Upper lobe of left lung (tissue), 6 donors: Measurements from ENCODE around the gene WNT2. TPM values are rescaled to one million over a fixed set of nuclear protein-coding genes. Genes with fewer than 3 reads are reported as not detected.

Source experiments
- ATAC-seq, 2 donors: fragments of 200-7000 bp; cut with Tn5 transposase; one replicate each; pipeline ENCODE4 v1.9.1; 2022; ENCODE audit warnings: mild to moderate bottlenecking in 2 of 2, moderate library complexity in 2 of 2; ENCODE audit not compliant: low FRiP score in 2 of 2
- DNase-seq, 2 donors: peaks; one replicate each; pipeline ENCODE4 v3.0.0-alpha.2; 2019 to 2020
- H3K27ac ChIP-seq, 4 donors: fragments of 200-600 bp; sonication (generic); one replicate each; pipeline ENCODE4 v1.5.1; 2016 to 2019
- H3K27me3 ChIP-seq, 4 donors: fragments of 200-600 bp; sonication (generic); one replicate each; pipeline ENCODE4 v1.5.1; 2017 to 2019
- H3K36me3 ChIP-seq, 4 donors: fragments of 200-600 bp; sonication (generic); one replicate each; pipeline ENCODE4 v1.5.1; 2016 to 2019
- H3K4me1 ChIP-seq, 4 donors: fragments of 200-600 bp; sonication (generic); one replicate each; pipeline ENCODE4 v1.5.1; 2018 to 2019
- H3K4me3 ChIP-seq, 4 donors: fragments of 200-600 bp; sonication (generic); one replicate each; pipeline ENCODE4 v1.5.1; 2017 to 2019; ENCODE audit warnings: mild to moderate bottlenecking in 2 of 4, moderate library complexity in 1 of 4
- H3K9me3 ChIP-seq, 4 donors: fragments of 200-600 bp; sonication (generic); one replicate each; pipeline ENCODE4 v1.5.1; 2018 to 2019
- CTCF ChIP-seq, 6 experiments: fragments of 450-650 bp in 4 of 6; fragments of 200-600 bp in 2 of 6; sonication (generic) in 2 of 6; IDR thresholded peaks; one replicate each; pipeline ENCODE4 v1.5.1; 2016 to 2019; ENCODE audit warnings: antibody characterized with exemption in 6 of 6
- EP300 ChIP-seq, 4 donors: sonication (generic); formaldehyde crosslinking; IDR thresholded peaks; one replicate each; pipeline ENCODE4 v1.5.1; 2017; ENCODE audit warnings: antibody characterized with exemption in 4 of 4, control low read depth in 2 of 4
- POLR2A ChIP-seq, 4 donors: fragments of 450-650 bp; IDR thresholded peaks; one replicate each; pipeline ENCODE4 v1.5.1; 2016 to 2017; ENCODE audit warnings: antibody characterized with exemption in 4 of 4, mild to moderate bottlenecking in 2 of 4
- POLR2AphosphoS5 ChIP-seq, 2 donors: sonication (generic); formaldehyde crosslinking; IDR thresholded peaks; one replicate each; pipeline ENCODE4 v1.5.1; 2017; ENCODE audit warnings: antibody characterized with exemption in 2 of 2
- WGBS, 2 donors: methylation state at CpG; one replicate each; pipeline ENCODE4 v1.1.5; 2017 to 2018; 5-methylcytosine and 5-hydroxymethylcytosine counted together
- total RNA-seq, 6 donors: library from RNA; depleted of rRNA in 4 of 6; stranded (reverse); fragments of >200 nt in 4 of 6; gene quantifications; one replicate each; pipeline versions ENCODE4 v1.1.0 to v1.2.1, GENCODE V29; 2016 to 2021
- donor health status: DM: no; HTN: no; CAD: no; lungs with moderate emphysema.
- donor health status: DM: no; HTN: yes; CAD: no; lungs with severe emphysema.

Gene WNT2
- total RNA-seq, 6 donors from 2014 or later = 1.0 to 13.9 (median 7.1) TPM

- no peak for ATAC-seq
- 0 to 14% methylated on average over 1 of the region's 1 CpG for WGBS, 2 donors
- H3K36me3 ChIP-seq = no peaks in the 10 kb centered on the region
- H3K4me3 ChIP-seq = no peak overlapping the region
- H3K9me3 ChIP-seq = no peaks in the 10 kb centered on the region
- no peak overlapping the region for H3K27ac ChIP-seq
- peaks cover 7 to 27% (median 14%) of the 10 kb centered on the region in 4 donors for H3K4me1 ChIP-seq
- H3K27me3 ChIP-seq = no peaks in the 10 kb centered on the region
- no peak for TF ChIP-seq CTCF (IDR thresholded peaks at IDR 0.05)
- peak in 1 of 2 donors; percentile 18 for TF ChIP-seq POLR2AphosphoS5 (IDR thresholded peaks at IDR 0.05)
- no peak for DNase-seq
Observed at GRCh38 chr7:117282239-117282812, 40.5 kb downstream of the WNT2 start.

DNA sequence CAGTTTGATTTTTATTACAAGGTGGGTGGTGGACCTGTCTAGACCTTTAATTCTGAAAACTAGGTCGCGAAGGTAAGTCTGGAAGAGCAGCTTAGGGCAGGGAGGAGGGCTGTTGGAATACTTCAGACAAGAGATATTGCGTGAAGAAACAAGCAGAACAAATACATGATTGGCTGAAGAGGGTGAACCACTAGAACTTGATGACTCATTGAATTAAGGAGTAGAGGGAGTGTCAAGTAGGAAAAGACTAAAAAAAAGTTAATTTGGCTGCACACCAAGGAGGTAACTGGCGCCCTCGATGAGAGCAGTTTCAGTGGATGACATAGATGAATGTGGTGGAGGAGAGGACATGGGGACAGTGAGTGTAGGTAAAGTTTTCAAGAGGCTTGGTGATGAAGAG is 41.3 kb downstream of the WNT2 start:
- Histone ChIP-seq H3K36me3 (no peaks in the 10 kb centered on the region), H3K9me3 (no peaks in the 10 kb centered on the region), H3K27ac (peak overlapping the region in 2 of 4 donors; percentile 6 to 44), H3K27me3 (no peaks in the 10 kb centered on the region), H3K4me1 (peaks cover 7 to 27% (median 14%) of the 10 kb centered on the region in 4 donors), H3K4me3 (no peak overlapping the region)
- ATAC-seq = peak; percentile 58 to 86
- TF ChIP-seq EP300 (IDR thresholded peaks at IDR 0.05) (peak in 1 of 4 donors; percentile 80), CTCF (IDR thresholded peaks at IDR 0.05) (no peak), POLR2AphosphoS5 (IDR thresholded peaks at IDR 0.05) (no peak), POLR2A (IDR thresholded peaks at IDR 0.05) (no peak)
- DNase-seq = peak in 1 of 2 donors; percentile 28
- 53 to 80% methylated on average over 5 of the region's 5 CpGs for WGBS, 2 donors

DNA sequence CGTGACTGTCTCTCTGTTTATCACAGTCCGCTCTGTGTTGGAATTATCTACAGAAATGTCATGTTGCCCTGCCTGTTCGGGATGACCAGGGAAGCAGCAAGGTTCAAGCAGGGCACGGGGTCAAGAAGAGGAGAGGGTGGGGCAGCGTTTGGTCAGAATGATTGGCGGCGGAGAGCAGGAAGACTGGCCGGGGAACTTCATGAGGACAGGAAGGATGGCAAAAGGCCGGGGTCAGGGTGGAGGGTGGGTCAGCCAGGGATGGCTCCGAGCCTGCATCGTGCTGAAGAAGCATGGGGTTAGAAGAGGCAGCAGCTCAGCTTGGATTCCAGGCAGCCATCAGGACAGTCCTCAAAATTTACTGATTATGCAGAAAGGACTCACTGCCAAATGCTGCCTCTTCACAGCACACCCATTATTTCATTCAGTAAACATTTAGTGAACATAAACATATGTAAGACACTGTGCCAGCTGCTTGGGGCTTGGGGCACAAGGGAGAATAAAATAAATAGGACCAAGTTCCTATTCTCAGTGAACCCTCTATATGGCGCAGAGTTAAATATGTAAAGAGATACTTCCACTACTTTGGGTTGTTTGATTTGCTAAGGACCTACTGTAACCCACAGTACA is 42.8 kb downstream of the WNT2 start:
- no peak for TF ChIP-seq POLR2A (IDR thresholded peaks at IDR 0.05)
- TF ChIP-seq POLR2AphosphoS5 (IDR thresholded peaks at IDR 0.05) = no peak
- TF ChIP-seq EP300 (IDR thresholded peaks at IDR 0.05) = no peak
- TF ChIP-seq CTCF (IDR thresholded peaks at IDR 0.05) = no peak
- H3K9me3 ChIP-seq = no peaks in the 10 kb centered on the region
- ATAC-seq (no peak), DNase-seq (peak in 1 of 2 donors; percentile 58)
- H3K27ac ChIP-seq = peak overlapping the region in 1 of 4 donors; percentile 8
- no peaks in the 10 kb centered on the region for H3K27me3 ChIP-seq
- no peaks in the 10 kb centered on the region for H3K36me3 ChIP-seq
- WGBS, 2 donors = 45 to 48% methylated on average over 12 of the region's 12 CpGs
- H3K4me1 ChIP-seq = peaks cover 7 to 27% (median 14%) of the 10 kb centered on the region in 4 donors
- no peak overlapping the region for H3K4me3 ChIP-seq

DNA sequence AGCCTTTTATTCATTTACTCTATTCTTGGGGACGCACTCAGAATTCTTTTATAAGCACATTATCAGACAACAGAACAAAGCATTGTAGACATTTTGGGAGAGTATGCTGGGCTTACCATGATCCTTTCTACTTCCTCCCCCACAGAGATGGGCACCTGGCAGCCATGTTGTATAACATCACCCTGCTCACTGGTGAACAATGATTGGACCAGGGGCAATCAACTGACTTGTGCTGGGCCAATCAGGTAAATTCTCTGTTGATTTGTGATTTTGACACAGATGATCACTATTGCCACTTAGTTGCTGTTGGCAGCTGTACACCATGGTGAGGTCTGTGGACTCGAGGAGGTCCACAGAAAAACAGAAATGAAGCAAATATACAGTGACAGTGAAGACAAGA is 43.7 kb downstream of the WNT2 start:
- Histone ChIP-seq H3K36me3 (no peaks in the 10 kb centered on the region), H3K27ac (no peak overlapping the region), H3K4me3 (no peak overlapping the region), H3K9me3 (no peaks in the 10 kb centered on the region), H3K4me1 (peaks cover 7 to 27% (median 14%) of the 10 kb centered on the region in 4 donors), H3K27me3 (no peaks in the 10 kb centered on the region)
- DNase-seq (no peak), ATAC-seq (no peak)
- 89% methylated on average over 2 of the region's 2 CpGs for WGBS, 2 donors
- TF ChIP-seq POLR2AphosphoS5 (IDR thresholded peaks at IDR 0.05) (no peak), CTCF (IDR thresholded peaks at IDR 0.05) (no peak), EP300 (IDR thresholded peaks at IDR 0.05) (no peak), POLR2A (IDR thresholded peaks at IDR 0.05) (no peak)
